DOHH2 (cell line): Measurements from ENCODE around the gene GRAP.

Source experiments
- H3F3A ChIP-seq: fragments of 200-600 bp; sonication (generic), shearing (Covaris generic); 2 replicates; pipeline ENCODE4 v1.6.0; 2016; ENCODE audit warnings: antibody characterized with exemption, mild to moderate bottlenecking; ENCODE audit not compliant: control insufficient read depth, insufficient read depth
- H3K27ac ChIP-seq: fragments of 200-600 bp; sonication (generic); 2 replicates; pipeline ENCODE4 v1.5.1; 2014; ENCODE audit warnings: low read depth, mild to moderate bottlenecking, low read length, moderate library complexity
- H3K27me3 ChIP-seq: fragments of 200-600 bp; sonication (generic); 2 replicates; pipeline ENCODE4 v1.6.1; 2014; ENCODE audit warnings: mild to moderate bottlenecking, low read length, mixed read lengths; ENCODE audit not compliant: control insufficient read depth
- H3K36me3 ChIP-seq: fragments of 200-600 bp; sonication (generic); 2 replicates; pipeline ENCODE4 v1.6.1; 2014; ENCODE audit warnings: mild to moderate bottlenecking, low read length, moderate library complexity, mixed read lengths; ENCODE audit not compliant: control insufficient read depth
- H3K4me1 ChIP-seq: fragments of 200-600 bp; sonication (generic); 2 replicates; pipeline ENCODE4 v1.6.1; 2014; ENCODE audit warnings: mild to moderate bottlenecking, low read length, mixed read lengths; ENCODE audit not compliant: control insufficient read depth
- H3K4me2 ChIP-seq: fragments of 200-600 bp; sonication (generic); 2 replicates; pipeline ENCODE4 v1.6.0; 2014; ENCODE audit warnings: mild to moderate bottlenecking, low read length, moderate library complexity
- H3K4me3 ChIP-seq: fragments of 200-600 bp; sonication (generic); 2 replicates; pipeline ENCODE4 v1.5.1; 2014; ENCODE audit warnings: mild to moderate bottlenecking, low read length, mixed read lengths
- H3K79me2 ChIP-seq: fragments of 200-600 bp; sonication (generic); 2 replicates; pipeline ENCODE4 v1.6.1; 2014; ENCODE audit warnings: mild to moderate bottlenecking, low read length, mixed read lengths; ENCODE audit not compliant: control insufficient read depth
- H3K9me2 ChIP-seq: fragments of 200-600 bp; sonication (generic); replicated peaks from 2 replicates; pipeline ENCODE4 v1.6.1; 2014; ENCODE audit warnings: mild to moderate bottlenecking, low read length, mixed read lengths; ENCODE audit not compliant: control insufficient read depth
- H3K9me3 ChIP-seq: fragments of 200-600 bp; sonication (generic); 2 replicates; pipeline ENCODE4 v1.6.1; 2014; ENCODE audit warnings: antibody characterized with exemption, low read length, mixed read lengths; ENCODE audit not compliant: control insufficient read depth, insufficient read depth
- H4K20me1 ChIP-seq: fragments of 200-600 bp; sonication (generic); 2 replicates; pipeline ENCODE4 v1.6.0; 2014; ENCODE audit warnings: low read depth, mild to moderate bottlenecking, antibody characterized with exemption, low read length, moderate library complexity; ENCODE audit not compliant: control insufficient read depth, insufficient read depth
- EZH2phosphoT487 ChIP-seq: fragments of 200-600 bp; sonication (generic); IDR thresholded peaks from 2 replicates; pipeline ENCODE4 v1.6.1; 2017; ENCODE audit warnings: borderline replicate concordance, mild to moderate bottlenecking, antibody characterized with exemption, low read length, moderate library complexity, mixed read lengths
- TF ChIP-seq, protein P1 (sequence below): fragments of 200-600 bp; sonication (generic); IDR thresholded peaks from one replicate; pipeline ENCODE4 v1.5.1; 2014; ENCODE audit warnings: antibody characterized with exemption, mild to moderate bottlenecking, low read depth, low read length; ENCODE audit not compliant: poor library complexity, severe bottlenecking

Gene GRAP

DNA sequence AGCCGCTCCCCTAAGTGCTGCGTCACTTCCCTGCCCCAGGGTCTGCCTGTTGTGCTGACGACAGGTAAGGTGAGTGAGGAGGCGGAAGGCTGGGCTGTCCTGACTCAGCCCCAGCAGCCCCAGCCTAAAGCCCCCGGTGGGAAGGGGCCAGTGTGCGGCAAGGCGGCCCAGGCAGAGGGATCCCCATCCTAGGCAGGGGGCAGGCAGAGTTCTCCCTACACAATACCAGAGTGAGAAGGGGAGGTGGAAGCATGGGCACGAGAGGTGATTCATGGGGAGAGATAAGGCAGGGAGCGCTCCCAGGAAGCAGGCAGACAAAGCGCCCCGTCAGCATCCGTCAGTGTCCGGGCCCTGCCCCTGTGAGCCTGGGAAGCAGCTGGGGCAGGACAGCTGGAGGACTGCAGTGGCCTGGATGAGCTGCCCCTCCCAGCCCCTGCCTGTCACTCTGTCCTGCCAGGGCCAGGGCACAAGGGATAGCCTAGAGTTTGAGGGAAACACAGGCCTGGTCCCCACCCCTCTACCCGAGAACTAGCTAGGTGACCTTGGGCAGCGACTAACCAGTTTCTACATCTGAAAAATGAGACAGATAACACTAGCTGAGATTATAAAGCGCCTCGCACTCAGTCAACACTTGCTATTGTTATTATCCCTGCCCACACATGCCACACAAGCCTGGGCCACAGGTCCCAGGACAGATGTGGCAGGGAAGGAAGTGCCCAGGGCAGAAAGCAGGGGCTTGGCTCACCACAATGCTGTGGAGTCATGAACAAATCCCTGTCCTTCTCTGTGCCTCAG is 46.0 kb downstream of the GRAP start:
- H3K4me1 ChIP-seq = peaks cover 39% of the 10 kb centered on the region
- TF ChIP-seq EZH2phosphoT487 = no peak
- TF ChIP-seq, protein P1, sequence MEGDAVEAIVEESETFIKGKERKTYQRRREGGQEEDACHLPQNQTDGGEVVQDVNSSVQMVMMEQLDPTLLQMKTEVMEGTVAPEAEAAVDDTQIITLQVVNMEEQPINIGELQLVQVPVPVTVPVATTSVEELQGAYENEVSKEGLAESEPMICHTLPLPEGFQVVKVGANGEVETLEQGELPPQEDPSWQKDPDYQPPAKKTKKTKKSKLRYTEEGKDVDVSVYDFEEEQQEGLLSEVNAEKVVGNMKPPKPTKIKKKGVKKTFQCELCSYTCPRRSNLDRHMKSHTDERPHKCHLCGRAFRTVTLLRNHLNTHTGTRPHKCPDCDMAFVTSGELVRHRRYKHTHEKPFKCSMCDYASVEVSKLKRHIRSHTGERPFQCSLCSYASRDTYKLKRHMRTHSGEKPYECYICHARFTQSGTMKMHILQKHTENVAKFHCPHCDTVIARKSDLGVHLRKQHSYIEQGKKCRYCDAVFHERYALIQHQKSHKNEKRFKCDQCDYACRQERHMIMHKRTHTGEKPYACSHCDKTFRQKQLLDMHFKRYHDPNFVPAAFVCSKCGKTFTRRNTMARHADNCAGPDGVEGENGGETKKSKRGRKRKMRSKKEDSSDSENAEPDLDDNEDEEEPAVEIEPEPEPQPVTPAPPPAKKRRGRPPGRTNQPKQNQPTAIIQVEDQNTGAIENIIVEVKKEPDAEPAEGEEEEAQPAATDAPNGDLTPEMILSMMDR = no peak
- no peak overlapping the region for H3K4me2 ChIP-seq
- peaks cover 33% of the 10 kb centered on the region for H3K79me2 ChIP-seq
- peaks cover 6% of the 10 kb centered on the region; the same call in 1 of the 2 replicates for H4K20me1 ChIP-seq
- no peak overlapping the region for H3K4me3 ChIP-seq
- peaks cover 36% of the 10 kb centered on the region for H3K36me3 ChIP-seq
- peaks cover under 1% of the 10 kb centered on the region for H3F3A ChIP-seq
- H3K27me3 ChIP-seq = no peaks in the 10 kb centered on the region
- no peaks in the 10 kb centered on the region for H3K9me2 ChIP-seq
- H3K9me3 ChIP-seq = peaks cover 6% of the 10 kb centered on the region; the same call in 1 of the 2 replicates
- no peak overlapping the region for H3K27ac ChIP-seq

DNA sequence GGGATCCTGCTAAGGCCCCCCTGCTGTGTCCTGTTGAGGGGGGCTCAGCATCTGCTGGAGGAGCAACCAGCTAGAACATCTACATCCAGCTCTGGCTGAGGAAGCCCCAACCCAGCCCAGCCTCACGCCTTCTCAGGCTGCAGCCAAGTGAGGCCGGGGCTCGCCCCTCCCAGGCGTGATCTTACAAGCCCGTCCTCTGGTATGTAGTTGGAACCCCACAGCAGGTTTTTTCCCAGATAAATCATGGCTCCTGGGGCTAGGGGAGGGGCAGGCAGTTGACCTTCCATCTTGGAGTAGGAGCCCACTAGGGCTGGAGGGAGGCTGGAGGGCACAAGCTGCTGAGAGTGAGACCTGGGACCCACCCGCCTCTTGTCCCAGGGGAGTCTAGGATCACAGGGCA is 46.8 kb downstream of the GRAP start:
- H3K4me3 ChIP-seq = no peak overlapping the region
- no peak overlapping the region for H3K27ac ChIP-seq
- no peak overlapping the region for H3K4me2 ChIP-seq
- peaks cover 6% of the 10 kb centered on the region; the same call in 1 of the 2 replicates for H4K20me1 ChIP-seq
- H3K36me3 ChIP-seq = peaks cover 38% of the 10 kb centered on the region
- no peaks in the 10 kb centered on the region for H3K27me3 ChIP-seq
- no peaks in the 10 kb centered on the region for H3F3A ChIP-seq
- H3K4me1 ChIP-seq = peaks cover 31% of the 10 kb centered on the region
- peaks cover 36% of the 10 kb centered on the region for H3K79me2 ChIP-seq
- no peaks in the 10 kb centered on the region for H3K9me2 ChIP-seq
- TF ChIP-seq, protein P1 = no peak
- H3K9me3 ChIP-seq = peaks cover 11% of the 10 kb centered on the region

DNA sequence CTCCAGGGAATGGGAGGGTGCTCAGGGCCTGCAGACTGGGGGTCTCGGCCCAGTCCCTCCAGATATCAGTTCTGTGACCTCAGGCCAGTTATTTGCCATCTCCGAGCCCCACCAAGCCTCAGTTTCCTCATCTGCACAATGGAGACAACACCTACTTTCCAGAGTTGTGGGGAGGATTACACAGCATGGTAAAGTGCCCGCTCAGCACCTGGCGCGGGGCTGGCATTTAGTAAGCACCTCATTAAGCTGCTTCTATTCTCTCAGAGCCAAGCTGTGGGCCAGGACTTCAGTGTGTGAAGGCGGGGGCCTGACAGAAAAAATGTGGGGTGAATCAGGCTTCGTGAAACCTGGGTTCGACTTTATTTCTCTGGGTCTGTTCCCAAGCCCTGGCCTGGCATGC is 47.4 kb downstream of the GRAP start:
- peaks cover 28% of the 10 kb centered on the region for H3K4me1 ChIP-seq
- no peak overlapping the region for H3K4me3 ChIP-seq
- peaks cover 6% of the 10 kb centered on the region; the same call in 1 of the 2 replicates for H4K20me1 ChIP-seq
- H3K36me3 ChIP-seq = peaks cover 38% of the 10 kb centered on the region
- H3K9me3 ChIP-seq = peaks cover 11% of the 10 kb centered on the region
- no peaks in the 10 kb centered on the region for H3K9me2 ChIP-seq
- no peak for TF ChIP-seq EZH2phosphoT487
- TF ChIP-seq, protein P1 = no peak
- H3F3A ChIP-seq = no peaks in the 10 kb centered on the region
- no peak overlapping the region for H3K4me2 ChIP-seq
- H3K27me3 ChIP-seq = no peaks in the 10 kb centered on the region
- H3K79me2 ChIP-seq = peaks cover 39% of the 10 kb centered on the region
- no peak overlapping the region for H3K27ac ChIP-seq
